ENCODE measurements around the gene GNAI2.
"Not testable (repeated sequence)": the region's sequence is repeated elsewhere in the genome, so short reads cannot be mapped to it uniquely, and the experiment has no call there.

Gene GNAI2

GRCh38 chr3:50241713-50242380 is 5.8 kb downstream of the GNAI2 start:
- intact Hi-C loops (cut with DNase I): no loop called here
- no peak for DNase-seq

DNA sequence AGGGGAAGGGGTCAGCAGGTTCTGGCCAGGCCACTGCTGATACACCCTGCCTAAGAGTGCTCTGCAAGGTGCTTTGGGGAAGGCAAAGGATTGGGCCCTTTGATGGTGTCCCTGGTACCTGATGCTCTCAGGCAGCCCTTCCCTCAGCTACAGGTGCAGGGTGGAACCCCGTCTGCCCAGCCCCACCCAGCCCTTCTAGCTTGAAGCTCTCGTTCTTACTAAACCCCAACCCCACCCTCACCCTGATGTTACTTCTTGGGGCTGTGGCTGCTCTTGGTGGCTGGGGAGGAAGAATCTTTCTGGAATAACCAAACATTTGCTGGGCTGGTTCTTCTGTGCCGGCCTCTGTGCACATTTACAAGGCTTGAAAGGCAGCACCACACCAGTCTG is 6.4 kb downstream of the GNAI2 start:
- intact Hi-C loops (cut with DNase I): no loop called here
- no peak for DNase-seq

- peak in 1 of 10 donors; percentile 42 for DNase-seq
- intact Hi-C loops (cut with DNase I): no loop called here
These were observed 7.0 kb downstream of the GNAI2 start for GRCh38 chr3:50242851-50243542.

DNA sequence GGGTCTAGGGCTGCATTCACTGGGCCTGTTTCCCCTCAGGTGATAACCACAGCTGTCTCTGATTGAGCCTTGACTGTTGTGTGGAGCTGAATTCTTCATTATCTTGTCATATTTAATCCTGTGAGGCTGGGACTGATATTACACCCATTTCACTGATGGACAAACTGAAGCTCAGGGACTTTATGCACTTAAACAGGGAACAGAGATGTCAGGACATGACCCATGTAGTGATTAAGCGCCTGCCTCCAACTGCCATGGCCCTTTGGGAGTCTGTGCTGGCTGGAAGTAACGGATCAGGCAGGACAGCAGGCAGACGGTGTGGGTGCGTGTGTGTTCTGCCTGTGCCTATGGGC is 7.5 kb downstream of the GNAI2 start:
- no peak for DNase-seq
- intact Hi-C loops (cut with DNase I): no loop called here

GRCh38 chr3:50244813-50245212 is 8.8 kb downstream of the GNAI2 start:
- DNase-seq; intact Hi-C loops (cut with DNase I): not testable (repeated sequence)

DNA sequence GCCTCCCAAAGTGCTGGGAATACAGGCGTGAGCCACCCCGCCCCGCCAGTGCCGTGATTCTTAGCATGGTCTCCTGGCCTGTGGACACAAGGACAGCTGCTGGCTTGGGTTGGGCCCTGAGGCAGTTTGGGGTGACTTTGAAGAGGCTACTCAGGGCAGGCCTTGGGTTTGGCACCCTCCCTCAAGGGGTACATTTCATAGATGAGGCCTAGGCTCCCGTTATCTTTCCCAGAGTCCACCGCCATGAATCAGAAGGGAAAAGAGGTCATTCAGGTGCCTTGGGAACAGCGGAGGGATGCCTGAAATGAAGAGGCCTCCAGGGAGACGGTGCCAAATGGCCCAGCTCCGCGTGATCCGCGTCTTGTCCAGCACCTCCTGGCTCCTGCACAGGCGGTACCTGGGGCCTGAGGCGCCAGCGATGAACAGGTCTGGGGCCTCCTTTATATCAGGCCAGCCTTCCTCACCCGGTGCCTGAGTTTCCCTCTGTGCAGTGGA is 9.3 kb downstream of the GNAI2 start:
- no peak for DNase-seq
- intact Hi-C loops (cut with DNase I): no loop called here

DNA sequence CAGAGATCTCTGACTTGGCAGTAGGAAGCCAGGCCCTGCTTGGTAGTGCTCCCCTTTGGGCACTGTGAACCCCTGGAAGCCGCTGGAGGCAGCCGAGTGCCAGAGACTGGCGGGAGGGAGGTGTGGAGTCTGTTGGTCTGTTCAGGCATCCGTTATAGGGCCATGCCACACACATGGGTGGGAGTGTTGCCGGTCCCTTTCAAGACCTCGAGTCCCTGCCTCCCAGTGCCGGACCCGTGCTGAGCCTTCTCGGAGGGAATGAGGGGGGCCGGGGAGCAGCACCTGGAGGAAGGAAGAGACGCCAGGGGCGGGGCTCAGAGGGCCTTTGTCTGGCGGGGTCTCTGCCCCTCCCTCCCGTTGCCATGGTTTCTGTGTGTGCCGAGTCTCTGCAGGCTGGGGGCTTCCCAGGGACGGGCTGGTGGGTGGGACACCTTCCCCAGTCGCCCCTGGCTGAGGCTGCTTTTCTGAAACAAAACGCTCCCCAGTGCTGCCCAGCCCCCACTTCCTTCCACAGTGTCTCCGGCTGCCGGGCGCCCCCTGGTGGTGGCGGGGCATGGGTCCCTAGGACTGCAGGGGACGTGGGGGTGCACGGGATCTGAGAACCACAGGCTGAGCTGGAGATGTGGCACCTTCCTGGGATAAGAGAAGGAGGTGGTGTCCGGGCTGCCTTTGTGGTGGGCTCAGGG is 10.0 kb downstream of the GNAI2 start:
- intact Hi-C loops (cut with DNase I): loop anchor here (1.0 kb wide), 1 partner anchor 19 kb away; no protein-coding TSS in a partner anchor
- peak; percentile 74 to 98 (median 91) for DNase-seq

GRCh38 chr3:50246517-50246954 is 10.5 kb downstream of the GNAI2 start:
- peak in 2 of 10 donors; percentile 49 to 91 for DNase-seq
- intact Hi-C loops (cut with DNase I): loop anchor here (1.0 kb wide), 1 partner anchor 19 kb away; no protein-coding TSS in a partner anchor

DNA sequence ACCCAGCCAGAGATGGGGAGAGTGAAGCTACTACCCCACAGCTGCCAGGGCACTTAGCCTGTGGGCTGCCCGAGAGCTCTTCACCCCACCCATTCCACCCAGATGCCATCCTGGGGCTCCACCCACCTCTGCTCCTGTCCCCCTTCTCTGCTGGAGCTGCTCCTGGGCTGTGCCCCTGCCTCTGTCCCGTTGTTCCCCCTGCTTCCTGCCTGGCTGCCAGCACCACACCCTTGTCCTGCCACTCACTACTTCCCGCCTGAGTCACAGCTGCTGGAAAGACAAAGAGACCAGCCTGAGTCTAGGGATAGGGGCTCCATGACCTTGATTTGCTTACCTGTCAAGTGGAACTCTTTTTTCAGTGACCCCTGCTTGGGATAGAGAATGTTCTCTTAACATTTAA is 12.4 kb downstream of the GNAI2 start:
- no peak for DNase-seq

GRCh38 chr3:50249457-50249856 is 13.5 kb downstream of the GNAI2 start:
- intact Hi-C loops (cut with DNase I): no loop called here

More for the DNA sequence above, 12.4 kb downstream of the GNAI2 start:
- intact Hi-C loops (cut with DNase I): no loop called here

DNA sequence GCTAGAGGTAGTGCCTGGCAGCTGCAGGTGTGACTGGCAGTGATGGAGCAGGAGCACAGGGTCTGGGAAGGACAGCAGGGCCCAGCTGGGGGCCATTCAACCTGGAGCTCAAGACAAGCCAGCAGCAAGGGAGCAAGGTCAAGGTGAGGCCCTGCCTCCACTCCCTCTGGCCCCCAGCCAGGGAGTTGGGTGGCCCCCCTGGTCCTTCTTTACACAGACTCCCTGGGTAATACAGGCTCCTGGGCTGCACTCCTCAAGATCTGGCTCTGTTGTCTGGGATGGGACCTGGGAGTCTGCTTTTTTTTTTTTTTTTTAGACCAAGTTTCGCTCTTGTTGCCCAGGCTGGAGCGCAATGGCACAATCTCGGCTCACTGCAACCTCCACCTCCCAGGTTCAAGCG is 14.5 kb downstream of the GNAI2 start:
- intact Hi-C loops (cut with DNase I): no loop called here

More at GRCh38 chr3:50249457-50249856, 13.5 kb downstream of the GNAI2 start:
- no peak for DNase-seq

DNA sequence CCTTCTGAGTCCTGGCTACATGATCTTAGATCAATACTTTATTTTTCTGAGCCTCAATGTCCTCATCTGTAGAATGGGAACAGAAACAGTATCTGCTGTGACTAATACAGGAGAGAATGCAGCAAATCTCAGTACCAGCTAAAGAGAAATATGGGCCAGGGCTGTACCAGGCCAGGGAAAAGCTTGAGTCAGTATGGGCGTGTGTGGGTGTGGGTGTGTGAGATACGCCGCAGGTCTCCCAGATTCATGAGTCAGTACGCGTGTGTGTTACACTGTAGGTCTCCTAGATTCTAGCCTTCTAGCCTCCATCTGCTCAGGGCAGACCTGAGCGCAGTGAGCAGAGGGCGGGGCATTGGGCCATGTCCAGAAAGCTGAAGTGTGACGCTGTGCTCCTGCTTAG is 15.2 kb downstream of the GNAI2 start:
- DNase-seq: no peak
- intact Hi-C loops (cut with DNase I): no loop called here

More for the DNA sequence above, 14.5 kb downstream of the GNAI2 start:
- DNase-seq: no peak

DNA sequence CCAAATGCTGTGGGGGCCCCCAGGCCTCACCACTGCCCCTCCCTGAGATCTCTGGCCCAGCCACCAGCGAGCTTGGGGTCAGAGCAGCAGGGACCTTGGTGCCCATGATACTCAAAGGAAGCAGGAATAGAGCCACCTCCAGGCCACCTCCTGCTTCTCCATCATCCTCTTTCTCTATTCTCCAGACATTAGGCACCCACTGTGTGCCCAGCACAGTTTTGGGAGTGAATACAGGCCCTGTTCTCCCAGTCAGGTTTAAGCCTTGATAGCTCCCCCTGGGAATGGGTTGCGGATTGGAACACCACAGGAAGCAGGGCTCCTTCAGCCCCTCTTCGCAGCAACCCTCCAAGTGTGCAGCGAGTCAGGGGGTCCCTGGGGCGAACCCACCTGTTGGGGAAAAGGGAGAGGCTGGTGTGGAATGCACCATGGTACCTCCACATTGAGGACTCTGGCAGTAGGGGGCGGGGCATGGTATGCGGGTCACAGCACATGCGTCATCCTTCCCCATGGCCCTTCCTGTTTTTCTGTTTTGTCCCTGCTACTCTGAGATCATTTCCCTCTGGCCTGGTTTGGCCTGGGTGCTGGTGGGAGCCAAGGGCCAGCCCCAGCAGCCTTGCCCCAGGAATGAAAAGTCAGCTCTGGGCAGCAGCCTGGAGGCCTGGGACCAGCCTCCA is 18.7 kb downstream of the GNAI2 start:
- intact Hi-C loops (cut with DNase I): no loop called here
- DNase-seq: peak in 1 of 10 donors; percentile 84

- intact Hi-C loops (cut with DNase I): no loop called here
These were observed 19.2 kb downstream of the GNAI2 start for GRCh38 chr3:50255251-50255615.

GRCh38 chr3:50256978-50257890 is 21.2 kb downstream of the GNAI2 start:
- intact Hi-C loops (cut with DNase I): no loop called here
- DNase-seq: peak in 2 of 10 donors; percentile 40 to 67

More at GRCh38 chr3:50255251-50255615, 19.2 kb downstream of the GNAI2 start:
- no peak for DNase-seq

DNA sequence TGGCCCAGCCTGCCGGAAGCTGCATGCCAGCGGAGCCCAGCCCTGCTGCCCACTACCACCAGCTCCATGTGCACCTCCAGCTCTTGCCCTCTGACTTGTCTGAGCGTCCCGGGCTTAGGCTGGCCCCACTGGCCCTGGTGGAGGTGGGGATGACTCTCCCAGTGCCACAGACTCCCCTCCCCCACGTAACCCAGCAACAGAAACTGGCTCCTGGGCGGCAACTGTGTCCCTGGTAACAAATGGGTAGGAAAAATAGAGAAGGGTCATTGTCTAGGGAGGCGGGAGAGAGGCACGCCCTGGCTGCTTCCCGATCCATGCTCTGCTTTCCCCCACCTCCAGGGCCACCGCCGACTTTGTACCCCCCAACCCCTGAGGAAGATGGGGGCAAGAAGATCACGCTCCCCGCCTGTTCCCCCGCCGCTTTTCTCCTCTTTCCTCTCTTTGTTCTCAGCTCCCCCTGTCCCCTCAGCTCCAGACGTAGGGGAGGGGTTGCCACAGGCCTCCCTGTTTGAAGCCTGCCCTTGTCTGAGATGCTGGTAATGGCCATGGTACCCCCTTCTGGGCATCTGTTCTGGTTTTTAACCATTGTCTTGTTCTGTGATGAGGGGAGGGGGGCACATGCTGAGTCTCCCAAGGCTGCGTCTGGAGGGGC is 22.2 kb downstream of the GNAI2 start:
- peak in 2 of 10 donors; percentile 27 to 83 for DNase-seq
- intact Hi-C loops (cut with DNase I): no loop called here

DNA sequence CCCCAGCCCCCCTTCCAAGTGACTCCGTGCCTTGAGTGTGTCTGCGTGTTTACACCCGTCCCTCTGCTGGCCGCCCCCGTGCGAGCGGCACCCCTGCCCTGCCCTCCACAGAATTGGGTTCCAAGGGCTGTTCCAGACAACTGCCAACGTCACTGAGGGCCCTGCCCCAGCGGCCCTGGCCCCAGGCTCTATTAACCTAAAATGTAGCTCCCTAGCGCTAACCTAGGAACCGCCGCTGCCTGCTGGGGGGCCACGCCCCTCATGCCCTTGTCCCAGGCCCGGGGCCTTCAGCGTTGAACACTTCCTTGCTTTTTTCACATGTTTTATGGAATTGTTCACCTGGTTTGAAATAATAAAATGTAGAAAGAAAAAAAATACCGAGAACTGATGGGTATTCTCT is 23.0 kb downstream of the GNAI2 start:
- intact Hi-C loops (cut with DNase I): no loop called here
- peak in 2 of 10 donors; percentile 22 to 86 for DNase-seq

- intact Hi-C loops (cut with DNase I): loop anchor here (1.0 kb wide), 1 partner anchor 13 kb away; no protein-coding TSS in a partner anchor
- peak in 2 of 10 donors; percentile 21 to 85 for DNase-seq
These were observed 23.5 kb downstream of the GNAI2 start for GRCh38 chr3:50259432-50260026.

Measured in posterior cingulate gyrus (tissue), 11 donors.